ENCODE measurements around the gene TAPT1. TPM values are rescaled to one million over a fixed set of nuclear protein-coding genes. Genes with fewer than 3 reads are reported as not detected.

Gene TAPT1
- total RNA-seq, 1 experiment from 2014 or later, result 13.8 TPM

GRCh38 chr4:16187455-16187854, 38.8 kb downstream of the TAPT1 start:
- POLR2A ChIA-PET (ENCODE audit: unreplicated experiment), result no interaction called here

GRCh38 chr4:16186986-16187385, 39.3 kb downstream of the TAPT1 start:
- Histone ChIP-seq H3K4me3 (no peak overlapping the region), H3F3A (ENCODE audit: insufficient read depth, low read depth) (no peaks in the 10 kb centered on the region), H3K79me2 (ENCODE audit: low read depth) (no peaks in the 10 kb centered on the region), H3K36me3 (ENCODE audit: low read depth) (no peaks in the 10 kb centered on the region), H3K27ac (no peak overlapping the region), H3K27me3 (ENCODE audit: insufficient read depth, low read depth) (no peaks in the 10 kb centered on the region), H3K9me3 (ENCODE audit: insufficient read depth, low read depth) (no peaks in the 10 kb centered on the region), H4K20me1 (ENCODE audit: insufficient read depth) (no peaks in the 10 kb centered on the region), H3K4me1 (replicated peaks; ENCODE audit: insufficient read depth) (no peaks in the 10 kb centered on the region), H3K9me2 (ENCODE audit: insufficient read depth) (no peaks in the 10 kb centered on the region), H3K4me2 (no peak overlapping the region), H2AFZ (no peak overlapping the region)
- no TSS peak for BruUV-seq (replicated peaks)
- no peak for TF ChIP-seq EZH2 (IDR thresholded peaks at IDR 0.05; ENCODE audit: low read depth)
- no peak for TF ChIP-seq CTCF (conservative IDR thresholded peaks at IDR 0.05)
- no peak for DNase-seq
- POLR2A ChIA-PET (ENCODE audit: unreplicated experiment), result no interaction called here
- intact Hi-C loops (cut with micrococcal nuclease; ENCODE audit: unreplicated experiment), result loop anchor here (10.0 kb wide), 1 partner anchor 92 kb away; no protein-coding TSS in a partner anchor
- CTCF ChIA-PET, result no interaction called here

More at GRCh38 chr4:16187455-16187854, 38.8 kb downstream of the TAPT1 start:
- H3K79me2 ChIP-seq (ENCODE audit: low read depth), result no peaks in the 10 kb centered on the region
- no peaks in the 10 kb centered on the region for H3K4me1 ChIP-seq (replicated peaks; ENCODE audit: insufficient read depth)
- no peaks in the 10 kb centered on the region for H3F3A ChIP-seq (ENCODE audit: insufficient read depth, low read depth)
- H3K27me3 ChIP-seq (ENCODE audit: insufficient read depth, low read depth), result no peaks in the 10 kb centered on the region
- no peak for DNase-seq
- CTCF ChIA-PET, result no interaction called here
- TF ChIP-seq CTCF (conservative IDR thresholded peaks at IDR 0.05), result no peak
- no peak for TF ChIP-seq EZH2 (IDR thresholded peaks at IDR 0.05; ENCODE audit: low read depth)
- no TSS peak for BruUV-seq (replicated peaks)
- no peaks in the 10 kb centered on the region for H3K9me2 ChIP-seq (ENCODE audit: insufficient read depth)
- H4K20me1 ChIP-seq (ENCODE audit: insufficient read depth), result no peaks in the 10 kb centered on the region
- no peak overlapping the region for H2AFZ ChIP-seq
- H3K4me3 ChIP-seq, result no peak overlapping the region
- no peak overlapping the region for H3K4me2 ChIP-seq
- intact Hi-C loops (cut with micrococcal nuclease; ENCODE audit: unreplicated experiment), result loop anchor here (10.0 kb wide), 1 partner anchor 93 kb away; no protein-coding TSS in a partner anchor
- H3K36me3 ChIP-seq (ENCODE audit: low read depth), result no peaks in the 10 kb centered on the region
- no peaks in the 10 kb centered on the region for H3K9me3 ChIP-seq (ENCODE audit: insufficient read depth, low read depth)
- no peak overlapping the region for H3K27ac ChIP-seq

- POLR2A ChIA-PET (ENCODE audit: unreplicated experiment), result no interaction called here
These were observed 42.7 kb downstream of the TAPT1 start for GRCh38 chr4:16183604-16184003.

More at GRCh38 chr4:16183604-16184003, 42.7 kb downstream of the TAPT1 start:
- Histone ChIP-seq H4K20me1 (ENCODE audit: insufficient read depth) (no peaks in the 10 kb centered on the region; the same call in 1 of the 2 replicates), H3F3A (ENCODE audit: insufficient read depth, low read depth) (no peaks in the 10 kb centered on the region), H3K27me3 (ENCODE audit: insufficient read depth, low read depth) (no peaks in the 10 kb centered on the region), H3K4me1 (replicated peaks; ENCODE audit: insufficient read depth) (no peaks in the 10 kb centered on the region), H3K36me3 (ENCODE audit: low read depth) (no peaks in the 10 kb centered on the region), H3K27ac (no peak overlapping the region), H2AFZ (no peak overlapping the region), H3K9me2 (ENCODE audit: insufficient read depth) (no peaks in the 10 kb centered on the region), H3K4me3 (no peak overlapping the region), H3K9me3 (ENCODE audit: insufficient read depth, low read depth) (no peaks in the 10 kb centered on the region), H3K4me2 (no peak overlapping the region), H3K79me2 (ENCODE audit: low read depth) (no peaks in the 10 kb centered on the region)
- intact Hi-C loops (cut with micrococcal nuclease; ENCODE audit: unreplicated experiment), result loop anchor here (10.0 kb wide), 1 partner anchor 89 kb away; no protein-coding TSS in a partner anchor
- TF ChIP-seq CTCF (conservative IDR thresholded peaks at IDR 0.05) (no peak), EZH2 (IDR thresholded peaks at IDR 0.05; ENCODE audit: low read depth) (no peak)
- DNase-seq, result no peak
- BruUV-seq (replicated peaks), result no TSS peak
- CTCF ChIA-PET, result no interaction called here

Data from PC-9 (cell line).